ENCODE results near the gene TBC1D5.

TBC1D5 gene

GRCh38 chr3:17119201-17120072 lies 623.0 kb downstream of the TBC1D5 start:
- DNase-seq (ENCODE audit: low read depth in 2 of 3, low spot score in 1 of 3) = no peak

GRCh38 chr3:17118771-17119170 lies 623.7 kb downstream of the TBC1D5 start:
- no peak for DNase-seq (ENCODE audit: low read depth in 2 of 3, low spot score in 1 of 3)

- no peak for DNase-seq (ENCODE audit: low read depth in 2 of 3, low spot score in 1 of 3)
Measured at GRCh38 chr3:17116007-17116600, 626.3 kb downstream of the TBC1D5 start.

- DNase-seq (ENCODE audit: low read depth in 2 of 3, low spot score in 1 of 3) = no peak
Measured at GRCh38 chr3:17115186-17115585, 627.2 kb downstream of the TBC1D5 start.

GRCh38 chr3:17111586-17111985 lies 630.8 kb downstream of the TBC1D5 start:
- no peak for DNase-seq (ENCODE audit: low read depth in 2 of 3, low spot score in 1 of 3)

GRCh38 chr3:17110660-17111396 lies 631.6 kb downstream of the TBC1D5 start:
- DNase-seq (ENCODE audit: low read depth in 2 of 3, low spot score in 1 of 3) = no peak
